ENCODE results near the gene RTL1.

GRCh38 chr14:100855256-100855930, 48.1 kb downstream of the RTL1 start:
- TF ChIP-seq POLR2AphosphoS5 (IDR thresholded peaks at IDR 0.05) (no peak), EP300 (IDR thresholded peaks at IDR 0.05) (no peak)

Measured in stomach (tissue), 4 donors.